GM13976 (cell line): Measurements from ENCODE around the gene THAP11.
"Not testable (repeated sequence)": the region's sequence is repeated elsewhere in the genome, so short reads cannot be mapped to it uniquely, and the experiment has no call there.

Source experiments
- DNase-seq: peaks from one replicate; pipeline ENCODE4 v3.0.0; 2012; ENCODE audit warnings: low spot score
- in situ Hi-C: fragments of 300-500 bp; cut with MboI; formaldehyde crosslinking; loops from one replicate; pipeline ENCODE4 v1.12.0; 2022; ENCODE audit warnings: low sequenced_read_pairs, mixed read lengths, inconsistent platforms; ENCODE audit not compliant: unreplicated experiment
- TF ChIP-seq, protein P1 (sequence below): IDR thresholded peaks from 2 replicates; pipeline ENCODE4 v1.5.1; 2012; ENCODE audit warnings: borderline replicate concordance, mild to moderate bottlenecking; ENCODE audit not compliant: insufficient read depth; ENCODE audit errors: extremely low read depth, missing control alignments, control extremely low read depth

The THAP11 gene

DNA sequence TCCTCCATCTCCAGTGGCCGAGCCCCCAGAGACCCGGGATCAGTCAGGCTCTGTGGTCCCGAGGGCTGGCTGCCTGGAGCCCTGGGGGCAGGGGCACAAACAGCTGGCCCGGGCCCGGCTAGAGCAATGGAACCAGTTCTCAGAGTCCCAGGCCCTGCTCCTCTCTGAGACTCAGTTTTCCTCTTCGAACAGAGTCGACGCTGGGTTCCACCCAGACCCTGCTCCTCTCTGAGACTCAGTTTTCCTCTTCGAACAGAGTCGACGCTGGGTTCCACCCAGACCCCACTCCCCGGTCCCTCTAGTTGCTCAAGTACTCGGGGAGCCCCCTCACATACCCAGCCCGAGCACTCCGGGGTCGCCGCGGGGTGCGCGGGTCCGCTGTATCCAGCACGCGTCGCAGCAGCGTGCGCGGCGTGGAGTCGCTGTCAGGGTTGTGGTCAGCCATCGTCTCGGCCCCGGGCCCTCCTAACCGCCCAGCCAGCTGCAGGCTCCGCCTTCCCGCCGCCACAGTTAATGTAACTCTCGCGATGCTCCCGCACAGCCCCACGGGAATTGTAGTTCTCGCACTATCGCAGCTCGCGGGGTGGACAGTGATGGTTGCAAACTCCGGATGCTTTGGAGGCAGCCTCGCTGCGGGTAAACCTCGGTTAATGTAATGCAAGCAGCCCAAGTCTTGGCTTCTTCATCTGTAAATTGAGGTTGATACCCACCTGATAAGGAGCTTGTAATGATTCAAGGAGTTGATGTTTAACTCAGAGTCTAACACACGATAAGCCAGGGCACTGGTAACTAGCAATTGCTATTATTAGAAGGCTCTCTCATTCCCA is 8.5 kb upstream of the THAP11 start:
- in situ Hi-C loops = no loop called here
- TF ChIP-seq, protein P1, sequence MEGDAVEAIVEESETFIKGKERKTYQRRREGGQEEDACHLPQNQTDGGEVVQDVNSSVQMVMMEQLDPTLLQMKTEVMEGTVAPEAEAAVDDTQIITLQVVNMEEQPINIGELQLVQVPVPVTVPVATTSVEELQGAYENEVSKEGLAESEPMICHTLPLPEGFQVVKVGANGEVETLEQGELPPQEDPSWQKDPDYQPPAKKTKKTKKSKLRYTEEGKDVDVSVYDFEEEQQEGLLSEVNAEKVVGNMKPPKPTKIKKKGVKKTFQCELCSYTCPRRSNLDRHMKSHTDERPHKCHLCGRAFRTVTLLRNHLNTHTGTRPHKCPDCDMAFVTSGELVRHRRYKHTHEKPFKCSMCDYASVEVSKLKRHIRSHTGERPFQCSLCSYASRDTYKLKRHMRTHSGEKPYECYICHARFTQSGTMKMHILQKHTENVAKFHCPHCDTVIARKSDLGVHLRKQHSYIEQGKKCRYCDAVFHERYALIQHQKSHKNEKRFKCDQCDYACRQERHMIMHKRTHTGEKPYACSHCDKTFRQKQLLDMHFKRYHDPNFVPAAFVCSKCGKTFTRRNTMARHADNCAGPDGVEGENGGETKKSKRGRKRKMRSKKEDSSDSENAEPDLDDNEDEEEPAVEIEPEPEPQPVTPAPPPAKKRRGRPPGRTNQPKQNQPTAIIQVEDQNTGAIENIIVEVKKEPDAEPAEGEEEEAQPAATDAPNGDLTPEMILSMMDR = no peak
- DNase-seq = peak; percentile 99

GRCh38 chr16:67834242-67834614 is 7.9 kb upstream of the THAP11 start:
- in situ Hi-C loops = no loop called here
- TF ChIP-seq, protein P1 = no peak

GRCh38 chr16:67837190-67837589 is 4.9 kb upstream of the THAP11 start:
- in situ Hi-C loops, DNase-seq: not testable (repeated sequence)

More at GRCh38 chr16:67834242-67834614, 7.9 kb upstream of the THAP11 start:
- DNase-seq = no peak

GRCh38 chr16:67837811-67838210 is 4.3 kb upstream of the THAP11 start:
- TF ChIP-seq, protein P1 = no peak
- DNase-seq = no peak
- in situ Hi-C loops = no loop called here

- in situ Hi-C loops = no loop called here
- DNase-seq = no peak
- TF ChIP-seq, protein P1 = no peak
Measured at GRCh38 chr16:67841198-67841815, 813 bp upstream of the THAP11 start.

DNA sequence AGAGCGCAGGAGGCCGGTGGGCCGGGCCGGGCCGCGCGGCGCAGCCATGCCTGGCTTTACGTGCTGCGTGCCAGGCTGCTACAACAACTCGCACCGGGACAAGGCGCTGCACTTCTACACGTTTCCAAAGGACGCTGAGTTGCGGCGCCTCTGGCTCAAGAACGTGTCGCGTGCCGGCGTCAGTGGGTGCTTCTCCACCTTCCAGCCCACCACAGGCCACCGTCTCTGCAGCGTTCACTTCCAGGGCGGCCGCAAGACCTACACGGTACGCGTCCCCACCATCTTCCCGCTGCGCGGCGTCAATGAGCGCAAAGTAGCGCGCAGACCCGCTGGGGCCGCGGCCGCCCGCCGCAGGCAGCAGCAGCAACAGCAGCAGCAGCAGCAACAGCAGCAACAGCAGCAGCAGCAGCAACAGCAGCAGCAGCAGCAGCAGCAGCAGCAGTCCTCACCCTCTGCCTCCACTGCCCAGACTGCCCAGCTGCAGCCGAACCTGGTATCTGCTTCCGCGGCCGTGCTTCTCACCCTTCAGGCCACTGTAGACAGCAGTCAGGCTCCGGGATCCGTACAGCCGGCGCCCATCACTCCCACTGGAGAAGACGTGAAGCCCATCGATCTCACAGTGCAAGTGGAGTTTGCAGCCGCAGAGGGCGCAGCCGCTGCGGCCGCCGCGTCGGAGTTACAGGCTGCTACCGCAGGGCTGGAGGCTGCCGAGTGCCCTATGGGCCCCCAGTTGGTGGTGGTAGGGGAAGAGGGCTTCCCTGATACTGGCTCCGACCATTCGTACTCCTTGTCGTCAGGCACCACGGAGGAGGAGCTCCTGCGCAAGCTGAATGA is 606 bp downstream of the THAP11 start:
- in situ Hi-C loops = no loop called here
- DNase-seq = peak; percentile 54
- TF ChIP-seq, protein P1 = peak; percentile 50
